ENCODE results near the gene CCDC187.
A peak's percentile ranks its signal among the peaks of the same experiment; 100 is the strongest.

CCDC187 gene

DNA sequence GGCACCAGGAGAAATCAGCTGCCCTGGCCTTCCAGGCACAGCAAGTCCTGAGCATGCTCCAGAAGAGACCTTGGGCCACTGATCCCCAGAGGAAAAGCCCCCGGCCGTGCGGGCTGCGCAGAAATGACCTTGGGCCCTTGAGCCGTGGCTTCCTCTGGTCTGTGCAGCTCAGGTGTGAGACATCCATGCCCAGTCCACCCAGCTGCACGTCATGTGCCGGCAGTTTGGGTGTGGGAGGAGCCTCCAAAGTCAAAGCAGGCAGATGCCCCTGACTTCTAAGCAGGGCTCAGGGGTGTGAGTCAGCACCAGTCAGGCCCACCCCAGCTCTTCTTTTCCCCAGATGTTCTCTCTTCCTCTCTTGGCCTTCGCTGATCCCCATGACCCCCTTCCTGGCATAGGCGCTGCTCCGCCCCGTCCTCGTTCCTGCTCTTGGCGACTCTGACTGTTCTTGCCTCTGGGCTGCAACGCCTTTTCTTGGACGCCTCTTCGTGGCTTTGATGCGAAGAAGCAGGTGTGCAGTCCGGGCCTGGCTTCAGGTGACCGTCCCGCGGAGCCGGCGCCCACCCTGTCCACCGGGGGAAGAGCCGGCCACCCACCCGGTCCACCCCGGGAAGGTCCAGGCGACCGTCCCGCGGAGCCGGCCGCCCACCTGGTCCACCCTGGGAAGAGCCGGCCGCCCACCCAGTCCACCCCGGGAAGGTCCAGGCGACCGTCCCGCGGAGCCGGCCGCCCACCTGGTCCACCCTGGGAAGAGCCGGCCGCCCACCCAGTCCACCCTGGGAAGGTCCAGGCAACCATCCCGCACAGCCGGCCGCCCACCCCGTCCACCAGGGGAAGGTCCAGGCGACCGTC lies 52.4 kb downstream of the CCDC187 start:
- no peak for DNase-seq

DNA sequence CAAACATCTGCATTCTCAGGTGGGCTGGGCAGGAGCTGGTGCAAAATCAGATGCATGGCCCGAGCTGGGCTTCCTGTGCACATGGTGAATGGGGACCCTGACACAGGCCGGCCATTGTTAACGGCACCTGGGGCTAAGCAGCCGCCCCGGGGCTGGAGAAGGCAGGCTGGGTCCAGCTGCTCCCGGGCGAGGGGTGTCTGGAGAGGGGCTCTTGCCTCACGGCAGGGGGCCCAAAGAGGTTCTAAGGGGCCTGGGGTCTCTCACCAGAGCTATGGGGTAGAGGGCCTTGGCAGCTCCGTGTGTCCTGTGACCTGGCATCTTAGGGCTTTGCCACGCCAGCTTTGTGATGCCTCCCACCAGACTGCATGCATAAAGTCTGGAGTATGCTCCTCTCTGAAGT lies 53.2 kb downstream of the CCDC187 start:
- no peak for DNase-seq

DNA sequence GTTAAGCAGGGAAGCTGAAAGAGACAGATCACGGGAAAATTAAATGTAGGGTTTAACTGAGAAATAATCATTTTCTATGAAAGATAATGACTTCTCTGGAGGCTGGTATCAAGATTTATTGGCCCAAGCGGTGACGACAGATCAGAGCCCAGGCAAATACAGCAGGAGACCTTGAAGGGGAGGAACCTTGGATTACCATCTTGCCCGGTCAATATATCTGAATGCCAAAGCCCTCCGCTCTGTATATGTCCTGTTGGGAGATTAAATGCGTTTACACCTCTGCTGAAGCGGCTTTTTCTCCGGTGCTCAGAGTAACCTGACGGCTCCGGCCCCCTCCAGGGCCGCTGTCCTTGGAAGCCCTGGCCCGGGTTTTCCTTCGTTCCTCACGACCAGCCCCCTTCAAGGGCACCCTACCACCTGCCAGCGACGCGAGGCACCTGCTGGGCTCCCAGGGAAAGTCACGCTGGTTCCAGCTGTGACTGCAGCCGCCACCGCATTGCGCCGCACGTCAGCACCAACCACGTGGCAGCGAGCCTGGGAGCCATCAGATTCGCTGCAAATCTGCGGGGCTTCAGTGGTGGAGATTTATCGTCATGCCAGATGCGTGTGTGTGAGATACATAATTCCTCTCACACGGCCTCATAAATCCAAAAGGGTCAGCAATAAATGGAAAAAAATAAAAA lies 53.9 kb downstream of the CCDC187 start:
- no peak for DNase-seq

DNA sequence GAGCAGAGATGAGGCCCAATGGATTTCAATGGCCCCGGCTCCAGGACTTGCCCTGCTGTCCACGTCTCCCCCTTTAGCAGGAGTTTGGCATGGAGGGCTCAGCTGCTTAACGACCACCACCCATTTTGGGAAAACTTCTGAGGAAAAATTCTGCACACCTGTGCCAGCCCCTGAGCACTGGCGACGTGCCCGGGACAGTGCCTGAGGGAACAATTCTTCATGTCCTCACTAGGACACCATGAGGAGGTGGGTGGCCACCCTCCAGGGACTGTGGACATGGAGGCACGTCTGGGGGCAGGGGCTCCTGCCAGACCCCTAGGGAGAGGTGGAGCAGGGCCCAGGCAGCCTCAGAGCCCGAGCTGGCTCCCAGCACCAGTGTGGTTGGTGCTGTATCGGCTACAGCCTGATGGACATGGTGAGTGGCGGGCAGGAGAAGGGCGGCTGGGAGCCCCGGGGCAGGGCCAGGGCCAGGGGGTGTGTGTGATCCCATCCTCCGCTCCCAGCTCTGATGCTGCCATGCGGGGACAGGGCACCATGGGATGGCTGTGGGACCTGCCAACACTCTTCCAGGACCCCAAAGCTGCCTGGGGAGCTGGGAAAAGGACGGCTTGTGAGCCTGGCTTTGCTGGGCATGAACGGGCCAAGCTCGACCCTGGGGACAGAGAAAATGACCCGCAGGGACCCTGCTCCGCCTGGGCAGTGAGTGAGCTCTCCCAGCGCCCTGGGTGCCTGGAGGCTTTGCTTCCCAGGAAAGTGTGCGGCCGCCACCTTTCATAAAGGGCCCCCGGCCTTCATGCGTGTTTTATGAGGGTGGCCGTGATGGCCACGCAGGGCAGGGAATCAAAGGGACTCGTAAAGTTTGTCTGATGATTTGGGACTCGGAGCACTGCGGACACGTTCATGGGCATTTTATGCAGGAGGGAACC lies 54.7 kb downstream of the CCDC187 start:
- DNase-seq, result no peak

DNA sequence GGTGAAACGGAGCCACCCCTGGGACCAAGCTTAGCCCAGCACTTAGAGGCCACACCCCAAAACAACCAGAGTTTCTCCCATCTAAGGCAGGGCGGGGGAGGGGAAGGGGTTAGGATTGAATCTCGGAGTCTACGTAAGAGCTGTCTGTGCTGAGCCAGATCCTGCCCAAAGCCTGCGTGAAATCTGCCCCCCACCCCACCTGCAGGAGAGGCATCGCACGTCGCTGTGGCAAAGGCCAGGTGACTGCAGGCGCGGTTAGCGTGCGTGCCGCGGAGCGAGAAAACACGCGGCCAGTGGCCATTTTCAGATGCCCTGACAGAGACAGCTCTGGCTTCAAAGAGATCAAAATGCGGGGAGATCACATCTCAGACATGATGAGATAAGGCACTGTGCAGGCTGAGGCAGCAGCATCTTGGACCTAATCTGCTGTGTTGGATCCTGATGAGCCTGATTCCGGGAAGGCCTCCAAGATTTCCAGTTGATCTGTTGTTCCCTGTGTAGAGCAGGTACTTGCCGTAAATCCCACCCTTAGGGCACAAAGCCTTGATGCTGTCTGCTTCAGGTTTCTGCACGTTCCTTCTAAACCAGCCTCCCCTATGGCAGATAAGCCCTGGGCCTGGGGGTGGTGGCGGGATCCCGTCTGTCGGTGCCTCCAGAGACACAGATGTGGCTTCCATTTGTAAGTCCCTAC lies 55.8 kb downstream of the CCDC187 start:
- DNase-seq, result no peak

DNA sequence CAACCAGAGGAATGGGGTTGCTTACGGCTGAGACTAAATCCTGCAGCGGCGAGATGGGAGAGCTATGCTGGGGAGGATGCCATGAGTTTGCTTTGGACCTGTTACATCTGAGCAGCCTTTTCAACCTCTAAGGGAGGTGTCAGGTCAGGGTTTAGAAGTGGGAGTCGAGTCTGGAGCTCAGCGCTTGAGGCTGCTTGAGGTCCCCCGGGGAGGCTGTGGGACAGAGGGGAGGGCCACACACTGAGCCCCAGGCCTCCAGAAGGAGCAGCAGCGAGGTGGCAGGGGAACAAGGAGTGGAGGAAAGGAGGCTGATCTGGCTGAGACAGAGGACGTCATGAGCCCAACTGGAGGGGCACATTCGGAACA lies 56.4 kb downstream of the CCDC187 start:
- no peak for DNase-seq

DNA sequence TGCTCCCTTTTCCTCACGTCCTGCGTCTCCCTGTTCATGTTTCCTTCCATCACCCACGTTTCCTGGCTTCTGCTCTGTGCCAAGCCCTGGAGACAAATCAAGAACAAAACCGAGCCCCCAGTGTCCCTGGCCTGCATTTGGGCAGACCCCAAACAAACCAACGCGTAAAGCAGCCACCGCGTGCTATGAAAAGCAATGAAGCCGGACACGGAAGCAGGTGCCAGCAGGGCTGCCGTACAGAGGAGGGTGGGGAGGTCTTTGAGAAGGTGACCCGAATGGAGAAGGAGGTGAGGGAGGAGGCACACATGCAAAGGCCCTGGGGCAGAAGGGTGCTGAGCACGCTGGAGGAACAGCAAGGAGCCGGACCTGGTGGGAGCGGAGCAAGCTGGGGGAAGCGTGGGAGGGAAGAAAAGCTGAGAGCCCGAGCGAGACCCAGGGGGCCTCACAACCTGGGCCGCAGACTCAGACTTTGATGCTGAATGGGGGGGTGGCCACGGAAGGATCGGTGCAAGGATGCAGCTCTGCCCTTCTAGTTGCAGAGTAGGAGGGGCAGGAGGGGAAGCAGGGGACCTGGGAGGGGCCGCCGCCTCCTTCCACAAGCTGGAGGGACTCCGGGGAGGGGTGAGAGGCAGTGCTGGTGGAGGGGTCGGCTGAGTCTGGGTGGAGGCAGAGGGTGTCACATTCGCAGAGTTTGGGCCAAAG lies 56.9 kb downstream of the CCDC187 start:
- no peak for DNase-seq

DNA sequence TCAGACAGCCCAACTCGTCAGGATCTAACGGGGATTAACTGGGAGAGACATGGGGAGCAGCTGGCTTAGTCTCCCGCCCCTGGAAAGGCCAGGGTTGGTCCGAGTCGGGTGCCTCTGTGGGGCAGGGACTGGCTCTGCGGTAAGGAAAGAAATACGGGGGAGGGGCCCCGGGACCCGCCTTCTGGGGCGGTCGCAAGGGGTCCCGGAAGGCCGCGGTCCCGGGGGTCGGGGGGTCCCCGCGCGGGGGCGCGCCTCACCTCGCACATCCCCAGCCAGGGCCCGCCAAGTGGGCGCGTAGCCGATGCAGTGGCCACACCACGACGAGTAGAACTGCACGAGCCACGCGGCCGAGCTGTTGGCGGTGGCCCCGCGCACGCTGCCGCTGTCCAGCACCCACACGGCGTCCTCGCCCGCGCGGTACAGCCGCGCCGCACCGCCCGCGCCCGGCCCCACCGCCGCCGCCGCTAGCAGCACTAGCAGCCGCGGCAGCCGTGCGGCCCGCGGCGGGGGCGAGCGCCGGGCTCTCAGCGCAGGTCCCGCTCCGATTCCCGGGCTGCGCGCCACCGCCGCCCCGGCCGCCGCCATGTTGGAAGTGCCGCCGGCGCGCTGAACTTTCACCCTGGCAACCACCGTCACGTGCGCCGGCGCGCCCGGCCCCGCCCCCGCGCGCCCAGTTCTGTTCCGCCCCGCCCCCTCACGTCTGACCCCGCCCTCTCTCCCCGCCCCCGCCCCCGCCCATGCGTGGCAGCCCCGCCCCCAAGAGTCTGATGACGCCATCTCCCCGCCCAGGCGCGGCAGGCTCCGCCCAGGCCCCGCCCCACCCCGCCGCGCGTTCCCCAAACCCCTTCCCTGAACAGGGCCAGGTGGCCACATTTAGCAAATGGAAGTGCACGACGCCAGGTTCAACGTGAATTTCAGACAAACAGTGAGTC lies 58.4 kb downstream of the CCDC187 start, which contains the start of gene QSOX2:
QSOX2 (minus strand) TSS at position 594 of the 932 bp plus-strand sequence; CDS start at position 585, 9 bp downstream.
- peak; percentile 80 for DNase-seq

DNA sequence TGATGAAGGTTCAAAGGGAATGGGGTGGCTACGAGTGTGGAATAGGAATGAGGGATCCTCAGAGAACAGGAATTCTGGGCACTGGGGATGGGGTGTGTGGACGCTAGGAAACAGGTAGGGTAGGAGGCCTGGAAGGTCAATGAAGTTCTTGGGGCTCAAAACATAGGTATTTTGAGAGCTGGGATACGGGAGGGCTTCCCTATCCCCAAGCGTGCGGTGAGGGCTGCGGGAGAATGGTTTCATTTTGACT lies 59.0 kb downstream of the CCDC187 start:
- DNase-seq, result no peak

DNA sequence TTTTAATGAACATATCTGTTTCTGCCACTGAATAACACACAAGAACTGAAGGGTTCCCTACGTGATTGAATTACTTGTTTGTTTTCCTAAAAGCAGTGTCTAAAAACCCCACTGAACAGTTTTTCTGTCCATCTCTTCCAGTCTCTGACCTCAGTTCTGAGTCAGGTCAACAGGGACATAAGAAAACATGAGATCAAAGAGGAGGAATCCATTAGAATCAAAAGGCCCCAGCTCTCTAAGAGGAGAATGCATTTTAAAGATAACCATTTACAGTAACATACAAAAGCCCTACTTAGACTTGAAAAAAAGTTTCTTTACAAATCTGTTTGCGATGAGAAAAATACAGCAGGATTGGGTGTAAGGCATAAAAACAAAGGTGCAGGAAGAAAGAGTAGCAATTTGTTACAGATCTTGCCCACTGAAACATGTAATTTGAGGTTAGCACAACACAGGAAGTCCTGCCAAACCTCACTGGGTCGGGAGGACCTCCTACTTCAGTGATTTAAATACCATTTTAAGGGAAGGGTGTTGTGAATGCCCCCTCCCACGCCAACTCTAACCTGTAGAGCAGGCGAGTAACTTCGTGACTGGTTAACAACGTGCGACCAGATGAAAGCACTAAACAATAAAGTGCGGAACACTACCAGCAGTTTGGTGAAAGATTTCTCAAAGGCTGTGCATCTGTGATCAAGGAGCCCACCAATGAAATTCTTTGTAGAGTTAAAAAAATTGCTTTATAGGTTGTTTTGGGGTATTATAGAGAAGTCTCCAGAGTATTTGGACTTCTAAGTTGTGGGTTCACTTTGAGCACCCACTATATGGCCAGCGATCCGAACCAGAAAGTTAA lies 59.5 kb downstream of the CCDC187 start:
- DNase-seq, result no peak

DNA sequence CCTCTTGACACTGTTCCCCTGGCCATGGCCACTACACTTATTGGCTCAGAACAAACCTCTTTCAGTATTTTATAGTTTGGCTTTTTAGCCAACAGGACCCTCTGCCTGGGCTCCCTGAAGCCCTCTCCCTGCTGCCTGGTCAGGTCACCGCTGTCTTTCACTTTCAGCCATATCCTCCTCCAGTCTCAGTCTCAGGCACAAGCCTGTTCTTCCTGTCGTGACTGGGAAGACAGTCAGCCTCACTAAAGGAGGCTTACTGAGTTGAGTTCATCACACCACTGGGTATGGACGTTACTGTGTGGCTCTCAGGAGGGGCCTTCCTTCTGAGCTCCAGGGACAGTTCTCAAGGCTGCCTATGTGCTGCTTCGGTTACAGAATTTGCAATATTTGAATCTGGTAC lies 60.3 kb downstream of the CCDC187 start:
- DNase-seq, result no peak

DNA sequence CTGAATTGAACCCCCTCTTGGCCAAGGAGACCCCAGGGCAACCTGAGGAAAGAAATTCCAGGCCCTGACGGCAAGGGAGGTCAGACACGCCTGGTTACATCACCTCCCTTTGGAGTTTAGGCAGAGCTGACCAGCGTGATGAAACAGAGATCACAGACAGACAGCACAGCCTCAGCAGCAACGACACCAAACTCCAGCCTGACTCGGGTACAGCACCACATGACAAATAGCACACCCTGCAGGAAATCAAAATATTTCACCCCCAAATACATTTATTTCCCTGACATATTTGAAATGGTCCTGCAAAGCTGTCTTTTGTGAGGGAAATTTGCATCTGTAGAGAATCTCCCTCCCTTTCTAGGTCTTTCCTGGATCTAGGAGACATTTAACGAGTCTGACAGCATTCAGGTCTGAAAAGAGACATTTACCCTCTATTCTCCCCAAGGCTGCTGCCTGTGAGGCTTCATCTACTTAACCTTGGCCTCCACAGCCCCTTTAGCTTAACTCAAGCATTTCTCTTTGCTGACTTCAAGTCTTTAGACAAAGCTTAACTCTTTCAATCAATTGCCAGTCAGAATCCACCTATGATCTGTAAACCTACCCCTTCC lies 60.9 kb downstream of the CCDC187 start:
- DNase-seq, result no peak

DNA sequence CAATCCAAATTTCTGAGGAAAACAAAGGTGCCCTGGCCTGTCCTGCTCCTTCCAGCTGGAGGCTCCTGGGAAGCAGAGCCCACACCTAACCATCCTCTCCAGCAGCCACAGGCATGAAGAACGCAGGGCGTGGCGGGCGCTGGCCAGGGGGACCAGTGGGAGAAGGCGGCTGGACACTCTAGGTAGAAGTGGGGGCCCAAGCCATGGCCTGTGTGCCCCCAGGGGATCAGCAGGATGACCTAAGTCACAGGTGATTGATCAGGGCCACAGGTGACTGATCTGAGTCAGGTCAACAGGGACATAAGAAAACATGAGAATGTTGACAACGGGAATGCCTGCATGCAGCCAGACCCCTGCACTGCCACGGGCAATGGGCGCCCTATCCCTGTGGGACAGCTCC lies 61.6 kb downstream of the CCDC187 start:
- DNase-seq, result no peak

DNA sequence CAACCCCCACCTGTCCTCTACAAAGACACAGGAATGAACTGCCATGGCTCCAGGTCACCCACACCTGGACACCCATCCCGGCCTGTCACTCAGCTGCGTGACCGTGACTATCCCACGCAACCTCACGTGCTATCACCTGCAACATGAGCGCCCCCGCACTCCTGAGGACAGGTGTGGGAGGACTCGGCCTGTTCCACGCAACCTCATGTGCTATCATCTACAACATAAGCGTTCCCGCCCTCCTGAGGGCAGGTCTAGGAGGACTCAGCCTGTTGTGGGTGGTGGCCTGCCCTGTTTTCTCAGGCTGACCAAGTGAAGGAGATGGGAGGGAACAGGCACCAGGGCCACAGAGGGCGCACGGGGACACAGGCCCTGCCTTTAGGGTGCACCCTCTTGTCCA lies 62.4 kb downstream of the CCDC187 start:
- no peak for DNase-seq

DNA sequence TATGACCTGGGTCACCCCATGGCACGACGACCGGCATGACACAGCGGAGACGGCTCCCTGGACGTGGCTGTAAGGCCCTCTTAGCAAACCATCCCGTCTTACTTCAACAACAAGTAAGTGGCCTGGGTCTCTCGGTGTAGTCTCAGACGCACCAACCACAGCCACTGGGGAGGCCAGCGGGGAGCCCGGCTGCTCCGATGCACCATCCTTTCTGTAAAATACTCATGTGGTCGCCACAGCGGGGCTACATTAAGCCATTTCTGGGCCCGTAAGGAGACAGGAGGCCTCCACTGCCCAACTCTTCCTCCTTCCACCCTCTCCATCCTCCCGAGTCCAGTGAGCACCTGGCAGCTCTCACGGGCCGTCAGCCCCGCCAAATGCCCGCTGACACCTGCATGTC lies 63.0 kb downstream of the CCDC187 start:
- no peak for DNase-seq

DNA sequence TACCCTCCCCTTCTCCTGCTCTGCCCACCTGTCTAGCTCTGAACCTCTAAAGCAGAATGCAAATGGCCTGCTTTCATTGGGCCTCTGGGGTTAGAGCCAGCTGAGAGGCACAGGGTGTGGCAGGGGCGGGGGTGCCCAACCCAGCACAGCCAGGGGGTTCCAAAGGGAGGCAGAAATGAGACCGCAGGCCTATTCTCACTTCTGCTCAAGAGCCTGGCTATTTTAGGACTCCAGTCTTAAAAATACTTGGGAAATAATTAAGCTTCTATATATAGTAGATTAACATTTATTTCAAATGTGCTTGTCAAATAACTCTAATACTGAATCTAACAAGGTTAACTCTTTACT lies 63.9 kb downstream of the CCDC187 start:
- no peak for DNase-seq

DNA sequence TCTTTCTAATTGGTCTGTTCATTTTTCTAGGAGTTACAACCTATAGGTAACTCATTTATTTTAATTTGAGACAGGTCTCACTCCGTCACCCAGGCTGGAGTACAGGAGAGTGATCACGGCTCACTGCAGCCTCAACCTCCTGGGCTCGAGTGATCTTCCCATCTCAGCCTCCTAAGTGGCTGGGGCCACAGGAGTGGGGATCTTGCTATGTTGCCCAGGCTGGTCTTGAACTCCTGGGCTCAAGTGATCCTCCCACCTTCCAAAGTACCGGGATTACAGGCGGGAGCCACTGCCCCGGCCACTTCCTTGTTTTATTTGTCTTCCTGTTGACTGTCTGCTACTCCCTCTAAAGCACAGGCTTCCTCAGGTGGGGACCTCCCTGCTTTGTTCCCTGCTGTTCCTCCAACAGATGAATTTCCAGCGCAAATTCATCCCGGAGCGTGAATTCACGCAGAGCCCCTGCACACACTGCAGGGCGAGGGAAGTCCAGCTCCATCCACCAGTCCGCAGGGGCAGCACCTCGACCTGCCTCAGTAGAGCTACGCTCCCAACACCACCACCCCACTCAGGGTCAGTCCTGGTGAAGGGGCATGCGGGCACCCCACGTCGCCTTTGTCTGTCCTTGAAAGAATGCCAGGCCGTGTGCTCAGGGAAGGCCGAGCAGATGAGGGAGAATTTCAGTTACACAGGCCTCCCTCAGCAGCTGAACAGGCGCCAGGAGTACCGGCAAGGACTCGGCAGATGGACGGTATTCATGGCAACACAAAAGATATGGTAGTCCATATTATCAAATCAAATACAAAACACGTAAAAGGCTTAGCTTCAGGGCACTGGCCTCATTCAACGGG lies 64.5 kb downstream of the CCDC187 start:
- no peak for DNase-seq

DNA sequence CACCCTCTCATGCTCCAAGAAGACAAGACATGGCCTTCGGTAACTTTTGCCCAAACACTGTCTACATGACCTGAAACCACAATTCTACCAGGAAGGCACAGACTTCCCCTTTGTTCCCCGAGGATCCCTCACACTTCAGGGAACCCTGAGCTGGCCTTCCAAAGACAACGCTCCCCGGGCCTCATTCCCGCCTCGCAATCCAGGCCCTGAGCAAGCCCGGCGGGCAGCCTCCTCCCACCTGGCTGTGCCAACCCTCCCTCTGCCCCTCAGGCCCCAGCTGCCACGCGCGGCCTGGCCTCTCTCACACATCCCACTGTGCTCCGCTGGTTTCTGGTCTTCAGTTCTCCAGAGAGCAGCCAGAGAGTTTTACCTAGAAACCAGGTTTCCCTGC lies 65.6 kb downstream of the CCDC187 start:
- DNase-seq, result no peak

Measured in activated gamma-delta T cell (primary cell).